NCI-H526 (cell line): ENCODE data around the gene CRYGN.

Experiments used
- DNase-seq, 2 experiments: peaks; one replicate each; lab custom pipeline; 2025; lab: John Stamatoyannopoulos, UW

The CRYGN gene

DNA sequence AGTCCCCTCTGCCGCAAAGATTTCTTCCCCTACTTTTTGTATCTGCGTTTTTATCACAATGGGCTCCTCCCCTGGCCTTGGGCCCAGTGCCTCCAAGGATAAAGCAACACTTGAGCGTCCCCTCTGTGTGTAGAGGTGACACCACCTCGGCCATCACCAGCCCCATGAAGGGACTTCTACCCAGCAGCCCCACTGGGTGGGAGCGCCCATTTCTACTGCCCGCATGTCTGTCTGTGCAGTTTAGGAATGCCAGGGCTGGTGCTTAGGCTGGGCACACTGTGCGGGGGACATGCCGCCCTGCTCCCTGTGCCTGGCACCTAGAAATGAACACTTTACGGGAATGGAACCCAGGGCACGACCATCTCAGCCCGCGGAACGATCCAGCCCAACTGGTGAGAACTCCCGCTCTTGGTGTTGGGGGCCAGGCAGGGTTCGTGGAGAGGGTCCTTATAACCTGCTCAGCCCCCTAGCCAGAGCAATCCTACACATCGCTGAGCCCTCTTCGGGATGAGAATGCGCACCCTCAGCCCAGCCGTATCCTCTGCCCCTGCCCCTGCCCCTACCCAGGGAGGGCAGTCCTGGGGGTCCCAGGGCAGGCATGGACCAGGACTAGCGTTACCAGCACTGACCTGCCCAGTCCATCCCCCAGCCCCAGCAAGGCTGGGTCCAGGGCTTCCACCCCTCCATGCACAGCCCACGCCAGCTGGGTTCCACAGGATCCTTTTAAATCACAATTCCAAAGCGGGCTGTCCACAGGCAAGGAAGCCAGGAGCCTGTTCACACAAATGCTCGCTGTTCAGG lies 12.8 kb downstream of the CRYGN start:
- no peak for DNase-seq

DNA sequence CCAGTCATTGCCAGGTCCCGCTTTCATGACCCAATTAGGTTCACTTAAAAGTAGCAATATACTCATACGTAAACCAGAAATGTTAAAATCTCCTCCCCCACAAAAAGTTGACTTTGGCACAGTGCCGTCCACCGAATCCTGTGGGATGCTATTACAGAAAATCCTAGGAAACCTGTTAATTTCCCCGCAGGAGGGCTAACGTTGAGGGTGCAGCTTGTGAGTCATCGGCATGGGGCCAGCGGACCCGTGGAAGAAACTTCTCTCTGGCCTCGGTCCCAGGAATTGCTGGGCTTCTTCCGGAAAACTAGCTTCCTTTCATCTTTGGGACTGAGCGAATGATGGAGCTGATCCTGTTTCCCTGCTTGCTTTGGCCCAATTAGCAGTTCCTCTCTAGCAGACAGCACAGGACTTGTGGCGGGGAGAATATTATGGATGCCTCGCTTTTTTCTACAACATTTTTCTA lies 13.5 kb downstream of the CRYGN start:
- DNase-seq: no peak

DNA sequence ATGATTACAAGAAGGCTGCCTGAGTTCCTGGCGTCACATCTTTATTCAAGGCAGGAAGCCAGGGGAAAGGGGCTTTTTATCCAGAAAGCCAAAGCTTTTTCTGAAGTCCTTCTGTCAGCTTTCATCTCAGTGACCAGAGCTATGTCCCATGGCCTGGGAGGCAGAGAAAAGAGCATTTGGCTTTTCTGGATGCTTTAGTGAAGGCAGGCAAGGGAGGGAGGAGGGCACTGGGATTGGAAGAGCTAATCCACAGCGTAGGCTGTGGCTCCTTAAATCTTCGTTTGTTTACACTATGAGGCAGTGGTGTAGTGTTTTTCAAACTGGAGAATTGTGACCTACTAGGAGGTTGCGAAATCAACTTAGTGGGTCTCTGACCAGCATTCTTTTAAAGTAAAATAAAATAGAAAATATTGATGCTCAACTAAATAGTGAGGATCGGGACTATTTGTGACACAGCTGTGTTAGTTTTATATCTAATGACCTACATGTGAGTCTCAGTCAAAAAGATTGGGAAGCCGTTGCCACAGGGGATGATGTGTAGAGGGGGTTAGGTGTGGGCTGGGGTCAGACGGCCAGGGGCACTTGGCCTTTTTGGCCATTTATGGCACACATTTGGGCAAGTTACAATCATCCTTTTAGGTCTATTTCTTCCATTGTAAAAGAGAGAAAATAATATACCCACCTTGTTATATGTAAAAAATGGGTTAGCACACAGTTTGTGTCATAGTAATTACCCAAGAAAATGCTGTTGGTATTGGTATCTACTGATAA lies 14.1 kb downstream of the CRYGN start:
- DNase-seq: no peak

DNA sequence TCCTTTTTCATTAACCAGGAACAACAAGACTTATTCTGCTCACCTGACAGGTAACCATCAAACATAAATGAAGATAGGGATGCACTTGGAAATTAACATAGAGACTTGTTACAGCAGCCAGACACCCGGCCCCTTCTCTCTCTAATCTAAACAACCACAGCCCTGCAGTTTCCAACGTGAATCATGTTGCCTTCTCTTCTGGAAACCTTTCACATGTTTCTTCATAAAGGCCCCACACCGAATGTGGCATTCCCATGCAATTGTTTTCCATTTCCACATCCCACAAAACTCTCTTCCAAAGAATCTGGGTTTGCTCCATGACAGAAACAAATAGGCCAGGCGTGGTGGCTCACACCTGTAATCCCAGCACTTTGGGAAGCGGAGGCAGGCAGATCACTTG lies 15.1 kb downstream of the CRYGN start:
- no peak for DNase-seq

DNA sequence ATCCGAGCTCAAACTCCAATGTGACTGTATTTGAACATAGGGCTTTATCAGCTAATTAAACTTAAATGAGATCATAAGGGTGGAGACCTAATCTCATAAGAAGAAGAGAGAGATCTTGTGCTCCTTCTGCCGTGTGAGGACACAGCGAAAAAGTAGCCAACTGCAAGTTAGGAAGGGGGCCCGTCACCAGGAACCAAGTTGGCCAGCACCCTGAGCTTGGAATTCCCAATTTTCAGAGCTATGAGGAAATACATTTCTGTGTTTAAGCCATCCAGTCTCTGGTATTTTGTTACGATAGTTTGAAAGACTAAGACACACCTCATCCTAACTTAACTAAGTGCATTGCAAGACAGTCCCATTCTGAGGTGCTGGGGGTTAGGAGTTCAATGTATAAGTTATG lies 16.0 kb downstream of the CRYGN start:
- DNase-seq: no peak

DNA sequence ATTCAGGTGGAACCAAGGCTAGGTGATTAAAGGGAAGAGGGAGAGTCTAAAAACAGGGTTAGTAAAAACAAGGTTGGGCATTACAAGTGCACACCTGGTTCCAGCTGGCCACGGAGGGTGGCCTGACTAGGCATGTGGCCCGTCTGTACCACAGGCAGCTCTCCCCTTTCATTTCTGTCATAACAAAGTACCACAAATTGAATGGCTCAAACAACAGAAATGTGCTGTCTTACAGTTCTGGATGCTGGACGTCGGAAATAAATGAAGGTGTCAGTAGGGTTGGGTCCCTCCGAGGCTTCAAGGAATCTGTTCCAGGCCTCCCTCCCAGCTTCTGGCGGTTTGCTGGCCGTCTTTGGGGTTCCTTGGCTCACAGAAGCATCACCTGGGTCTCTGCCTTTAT lies 16.7 kb downstream of the CRYGN start:
- no peak for DNase-seq

DNA sequence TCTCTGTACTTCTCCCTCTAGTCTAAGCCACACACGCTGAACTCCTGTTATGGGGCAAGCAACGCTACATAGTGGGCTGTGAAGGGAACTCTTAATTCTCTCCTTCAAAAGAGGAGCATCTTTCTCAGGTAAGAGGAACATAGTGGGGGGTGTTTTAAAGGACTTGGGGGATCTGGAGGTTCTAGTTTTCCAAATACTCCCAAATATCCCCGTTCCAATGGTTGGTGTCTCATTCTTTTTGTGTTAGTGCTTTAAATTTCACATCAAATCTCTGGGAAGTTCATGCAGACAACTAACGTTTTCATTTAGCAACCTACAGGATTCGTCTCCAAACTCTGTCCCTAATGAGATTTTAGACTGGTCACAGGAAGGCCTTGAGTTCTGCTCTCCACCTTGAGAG lies 17.7 kb downstream of the CRYGN start:
- no peak for DNase-seq

DNA sequence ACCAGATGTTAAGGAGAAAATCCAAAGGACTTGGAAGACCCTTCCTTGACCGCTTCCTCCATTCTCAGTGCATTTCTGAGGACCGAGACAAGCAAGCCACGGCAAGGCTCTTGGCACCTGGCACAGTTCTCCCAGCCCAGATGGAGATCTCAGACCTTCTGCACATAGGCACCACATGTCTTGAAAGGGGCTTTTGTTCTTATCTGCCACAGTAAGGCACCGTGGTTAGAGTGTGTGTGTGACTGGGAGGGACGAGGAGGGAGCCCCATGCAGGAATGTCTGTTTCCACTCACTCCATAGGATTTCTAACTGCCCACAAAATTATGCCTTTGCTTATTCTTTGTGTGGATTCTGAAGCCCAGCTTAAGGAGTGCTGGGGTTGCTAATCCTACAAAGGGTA lies 19.8 kb downstream of the CRYGN start:
- no peak for DNase-seq

DNA sequence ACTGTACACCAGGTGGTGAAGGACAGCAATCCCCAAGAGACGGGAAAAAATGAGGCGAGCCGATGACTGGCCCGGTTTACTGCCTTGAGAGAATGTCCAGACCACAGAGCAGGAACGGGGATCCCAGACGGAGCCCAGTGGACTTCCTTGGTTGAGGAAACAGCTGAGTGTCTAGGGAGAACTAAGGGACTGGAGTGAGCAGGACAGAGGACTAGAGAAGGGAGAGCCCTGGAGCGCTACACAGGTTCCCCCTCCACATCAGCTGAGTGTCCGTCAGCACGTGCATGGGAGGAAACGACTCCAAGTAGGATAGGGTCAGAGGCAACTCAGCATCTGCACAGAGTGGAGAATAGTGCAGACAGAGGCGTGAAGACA lies 23.0 kb downstream of the CRYGN start:
- DNase-seq: no peak

DNA sequence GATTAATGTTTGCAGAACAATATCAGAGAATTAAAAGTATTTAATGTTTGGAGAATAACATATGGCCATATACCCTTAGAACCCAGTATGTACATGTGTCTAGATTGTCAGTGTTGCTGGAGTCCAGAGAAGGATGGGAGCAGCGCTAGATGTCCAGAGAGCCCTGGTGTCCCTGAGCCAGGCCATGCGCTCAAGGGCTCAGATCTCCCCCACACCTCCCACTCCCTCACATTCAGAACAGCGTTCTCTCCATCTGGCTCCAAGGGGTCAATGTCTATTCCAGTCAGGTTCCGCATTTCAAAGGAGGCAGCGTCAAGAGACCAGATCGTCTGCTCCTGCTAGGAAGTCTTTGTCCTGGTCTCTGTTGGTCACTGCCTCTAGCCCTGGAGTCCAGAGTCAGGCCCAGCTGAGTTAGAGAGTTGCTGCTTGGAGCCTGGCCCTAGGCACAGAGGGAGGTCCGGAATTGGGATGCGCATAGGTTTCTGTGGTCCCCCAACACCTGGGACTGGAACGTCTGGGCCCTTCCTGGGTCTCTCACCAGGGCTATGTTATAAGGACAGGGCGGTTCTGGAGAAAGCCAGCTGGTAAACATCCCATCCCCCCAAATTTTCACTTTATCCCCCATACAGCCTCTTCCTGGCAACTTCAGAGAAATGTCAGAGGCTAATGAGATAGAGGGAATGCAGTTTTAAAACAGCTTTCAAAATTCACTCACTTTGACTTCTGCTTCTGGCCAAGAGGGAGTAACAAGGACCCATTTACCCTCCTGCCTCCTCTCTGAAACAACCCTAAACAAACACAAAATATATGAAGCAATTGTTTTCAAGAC lies 23.6 kb downstream of the CRYGN start:
- DNase-seq: no peak

DNA sequence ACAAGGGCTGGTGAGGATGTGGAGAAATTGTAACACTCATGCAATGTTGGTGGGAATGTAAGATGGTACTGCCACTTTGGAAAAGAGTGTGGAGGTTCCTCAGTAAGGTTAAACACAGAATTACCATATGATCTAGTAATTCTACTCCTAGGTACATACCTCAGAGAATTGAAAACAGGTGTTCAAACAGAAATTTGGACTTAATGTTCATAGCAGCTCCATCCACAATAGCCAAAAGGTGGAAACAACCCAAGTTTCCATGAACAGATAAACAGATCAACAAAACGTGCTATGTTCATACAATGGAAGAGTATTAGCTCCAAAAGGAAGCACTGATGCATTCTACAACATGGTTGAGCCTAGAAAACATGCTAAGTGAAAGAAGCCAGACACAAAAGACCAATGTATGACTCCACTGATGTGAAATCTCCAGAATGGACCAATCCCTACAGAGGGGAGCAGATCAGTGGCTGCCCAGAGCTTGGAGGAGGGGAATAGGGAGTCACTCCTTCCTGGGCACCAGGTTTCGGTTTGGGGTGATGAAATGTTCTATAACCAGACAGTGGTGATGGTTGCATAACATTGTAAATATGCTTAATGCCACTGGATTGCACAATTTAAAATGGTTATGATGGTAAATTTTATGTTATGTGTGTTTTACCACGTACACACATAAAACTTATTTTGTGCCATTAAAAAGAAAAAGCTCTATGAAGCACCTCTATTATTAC lies 24.4 kb downstream of the CRYGN start:
- no peak for DNase-seq

DNA sequence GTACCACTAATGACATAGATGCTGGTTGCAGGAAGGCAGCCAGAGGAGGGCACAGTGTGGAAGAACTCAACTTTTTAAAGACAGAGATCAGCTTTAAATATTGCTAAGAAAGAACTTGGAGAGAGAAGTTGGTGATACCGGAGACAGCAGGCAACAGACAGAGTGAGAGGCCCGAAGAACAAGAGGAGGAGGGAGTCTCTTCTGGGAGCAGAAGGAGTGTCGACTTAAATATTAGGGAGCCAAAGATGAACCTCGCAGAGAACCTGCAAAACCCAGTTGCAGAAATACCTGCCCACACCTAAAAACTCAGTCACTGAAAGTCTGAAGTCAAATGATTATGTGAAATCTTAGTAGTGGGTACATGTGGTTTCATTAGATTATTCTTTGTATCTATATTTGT lies 26.7 kb downstream of the CRYGN start:
- DNase-seq: no peak

DNA sequence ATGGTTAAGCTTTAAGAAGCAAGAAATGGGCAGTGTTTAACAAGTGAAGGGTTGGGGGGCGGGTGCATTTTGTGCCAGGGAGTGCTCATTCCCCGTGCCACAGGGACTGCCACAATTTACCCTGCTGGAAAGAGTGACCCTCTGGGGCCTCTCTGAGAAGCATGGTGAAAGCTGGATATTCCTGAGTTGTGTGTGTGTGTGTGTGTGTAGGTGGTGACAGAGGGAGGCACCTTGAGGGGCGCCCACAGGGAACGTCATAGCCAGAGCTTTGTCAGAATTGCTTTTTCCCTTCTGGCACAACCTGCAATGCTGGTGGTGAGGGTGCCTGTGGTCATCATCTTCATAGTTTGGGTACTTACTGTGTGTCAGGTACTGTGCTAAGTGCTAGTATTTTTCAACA lies 27.6 kb downstream of the CRYGN start:
- DNase-seq: no peak

DNA sequence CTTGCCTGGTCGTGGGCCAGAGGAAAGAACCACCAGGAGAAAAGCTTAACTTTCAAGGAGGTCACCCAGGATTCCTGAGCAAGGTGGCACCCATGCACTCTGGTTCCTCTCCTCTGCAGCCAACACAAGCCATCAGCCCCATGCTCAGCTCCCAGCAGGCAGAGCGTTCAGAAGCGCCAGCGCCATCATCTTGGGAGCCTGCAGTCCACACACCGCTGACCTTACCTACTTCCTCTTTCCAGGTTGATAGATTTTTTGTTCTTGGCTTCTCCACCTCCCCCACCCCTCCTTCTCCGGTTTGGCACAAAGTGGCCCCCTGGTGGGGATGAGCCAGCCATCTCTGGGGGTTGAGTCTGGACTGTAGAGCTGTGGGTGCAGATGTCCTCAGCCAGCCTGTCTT lies 28.4 kb downstream of the CRYGN start:
- peak in 1 of 2 experiments; percentile 24 for DNase-seq

DNA sequence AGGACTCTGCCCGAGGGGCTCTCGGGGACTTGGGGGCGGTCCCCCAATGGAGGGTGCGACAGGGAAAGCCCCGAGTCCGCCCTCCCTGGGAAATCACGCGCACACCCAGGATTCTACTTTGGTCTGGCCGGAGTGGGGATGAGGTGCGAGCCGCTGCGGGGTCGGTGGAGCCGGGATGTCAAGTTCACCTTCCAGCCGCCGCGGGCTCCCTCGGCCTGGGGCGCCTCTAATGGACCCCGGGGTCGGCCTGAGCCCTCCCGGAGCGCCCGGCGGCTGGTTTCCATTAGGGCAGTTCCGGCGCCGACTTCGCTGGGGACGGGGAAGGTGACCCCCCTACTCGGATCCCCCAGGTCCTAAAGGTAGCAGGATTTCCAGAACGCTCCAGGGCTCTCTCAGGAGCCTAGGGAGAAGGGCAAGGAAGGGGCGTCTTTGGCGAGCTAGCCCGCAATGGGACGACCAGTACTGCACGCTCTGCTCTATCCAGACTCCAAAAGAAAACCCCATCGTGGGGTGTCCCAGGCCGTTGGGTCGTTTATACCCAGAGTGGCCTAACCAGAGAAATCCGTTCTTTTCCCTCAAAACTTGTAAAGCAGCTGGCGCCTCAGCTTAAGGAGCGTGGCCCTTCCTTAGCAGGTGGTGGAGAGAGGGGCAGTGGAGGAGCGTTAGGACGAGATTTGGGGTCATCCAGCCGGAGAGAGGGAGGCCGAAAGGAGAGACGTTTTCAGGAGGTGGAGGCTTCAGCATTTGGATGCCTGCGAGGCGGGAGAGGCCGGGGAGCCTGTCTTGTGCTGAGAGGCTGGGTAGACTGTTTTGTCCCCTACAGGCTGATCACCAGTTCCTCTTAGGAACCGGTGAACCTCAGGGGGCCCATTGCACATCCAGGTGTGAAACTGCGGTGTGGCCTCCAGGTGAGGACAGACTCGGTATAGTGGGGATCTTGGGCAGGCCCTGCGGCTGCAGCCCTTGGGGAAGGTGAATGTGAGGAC lies 29.2 kb downstream of the CRYGN start:
- DNase-seq: peak in 1 of 2 experiments; percentile 56

DNA sequence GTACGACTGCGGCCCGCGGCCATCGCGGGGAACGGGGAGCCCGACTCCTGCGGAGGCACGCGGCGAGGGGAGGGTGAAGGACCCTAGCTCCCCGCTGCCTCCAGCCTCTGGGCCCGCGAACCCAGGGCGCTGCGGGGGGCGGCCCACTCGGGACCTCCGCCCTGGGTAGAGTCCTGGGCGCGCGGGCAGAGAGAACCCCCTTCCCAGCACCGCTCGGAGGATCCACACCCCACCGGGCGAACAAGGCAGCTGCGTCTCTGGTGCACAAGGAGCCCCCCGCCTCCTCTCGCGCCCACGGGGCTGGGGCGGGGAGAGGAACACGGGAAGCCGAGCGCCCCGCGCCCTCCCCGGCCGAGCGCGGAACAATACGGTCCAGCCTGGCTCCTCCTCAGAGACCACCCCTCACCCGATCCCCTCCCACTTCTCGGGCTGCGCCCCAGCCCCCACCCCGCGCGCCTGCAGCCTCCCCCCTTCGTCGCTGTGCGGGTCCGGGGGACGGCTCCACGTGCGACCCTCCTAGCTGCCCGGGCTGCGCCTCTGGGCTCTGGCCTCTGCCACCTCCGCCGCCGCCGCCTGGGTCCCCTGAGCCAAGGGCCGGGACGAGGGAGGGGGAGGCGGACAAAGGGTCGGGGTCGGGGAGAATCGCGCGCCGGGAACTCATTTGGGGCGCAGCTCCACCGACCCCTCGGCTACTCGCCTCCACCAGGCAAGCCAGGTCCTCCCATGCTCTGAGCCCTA lies 30.1 kb downstream of the CRYGN start, which contains the start of gene WDR86:
Gene WDR86 (minus strand): TSS at position 372 of the 738 bp plus-strand sequence. CDS start 449 bp downstream, outside the sequence.
- peak in 1 of 2 experiments; percentile 39 for DNase-seq

DNA sequence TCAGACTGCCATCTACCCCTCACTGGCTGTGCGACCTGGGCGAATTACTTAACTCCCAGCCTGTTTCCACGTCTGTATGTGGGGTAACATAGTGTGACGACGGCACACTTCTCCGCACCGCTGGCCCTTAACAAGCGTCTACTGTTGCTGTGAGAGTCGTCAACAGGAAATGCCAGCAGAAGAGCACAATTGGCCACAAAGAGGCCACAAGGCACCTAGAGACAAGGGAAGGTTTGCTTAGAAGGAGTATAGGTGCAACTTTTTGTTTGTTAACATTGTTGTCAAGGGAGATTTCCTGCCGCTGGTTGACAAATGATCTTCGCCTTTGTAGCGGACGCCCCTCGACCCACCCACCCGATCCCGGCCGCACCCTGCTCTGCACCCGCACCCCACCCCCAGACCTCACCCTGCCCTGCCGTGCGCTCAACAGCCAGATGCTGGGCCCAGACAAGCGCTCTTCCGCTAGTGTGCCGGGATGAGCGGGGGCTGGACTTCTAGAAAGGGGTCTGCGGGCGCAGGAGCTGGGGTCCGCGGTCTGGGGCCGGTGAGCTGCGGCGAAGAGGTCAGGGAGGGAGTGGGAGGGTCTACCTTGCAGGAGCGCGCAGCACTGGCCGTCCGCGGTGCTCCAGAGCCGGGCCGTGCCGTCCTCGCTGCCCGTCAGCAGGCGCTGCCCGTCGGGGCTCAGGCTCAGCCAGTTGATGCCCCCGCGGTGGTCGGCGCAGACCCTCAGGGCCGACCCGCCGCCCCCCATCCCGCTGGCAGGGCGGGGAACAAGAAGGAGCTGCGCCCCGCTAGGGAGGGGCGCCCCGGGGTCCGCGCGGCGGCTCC lies 30.9 kb downstream of the CRYGN start:
- DNase-seq: peak in 1 of 2 experiments; percentile 40

DNA sequence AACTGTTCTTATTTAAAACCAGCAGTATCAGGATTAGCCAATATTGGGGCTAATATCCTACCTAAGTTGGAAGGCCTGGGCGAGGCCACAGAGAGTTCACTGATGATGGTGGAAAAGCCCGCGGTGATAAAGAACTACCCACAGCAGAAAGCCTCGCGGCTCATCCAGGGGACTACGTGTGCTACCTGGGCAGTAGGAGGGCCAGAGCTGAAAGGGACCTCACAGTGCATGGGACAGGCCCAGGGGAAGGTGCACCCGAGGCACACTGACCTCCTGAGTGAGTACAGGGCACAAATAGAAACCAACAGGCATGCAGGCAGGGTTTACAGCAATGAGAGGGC lies 31.5 kb downstream of the CRYGN start:
- no peak for DNase-seq
